Measurements from ENCODE around the gene CYP2W1. TPM values are rescaled to one million over a fixed set of nuclear protein-coding genes. Genes with fewer than 3 reads are reported as not detected.

Gene CYP2W1
- total RNA-seq, 1 donor from 2014 or later, result not detected

GRCh38 chr7:986766-987751, 4.1 kb downstream of the CYP2W1 start:
- TF ChIP-seq, protein P1, sequence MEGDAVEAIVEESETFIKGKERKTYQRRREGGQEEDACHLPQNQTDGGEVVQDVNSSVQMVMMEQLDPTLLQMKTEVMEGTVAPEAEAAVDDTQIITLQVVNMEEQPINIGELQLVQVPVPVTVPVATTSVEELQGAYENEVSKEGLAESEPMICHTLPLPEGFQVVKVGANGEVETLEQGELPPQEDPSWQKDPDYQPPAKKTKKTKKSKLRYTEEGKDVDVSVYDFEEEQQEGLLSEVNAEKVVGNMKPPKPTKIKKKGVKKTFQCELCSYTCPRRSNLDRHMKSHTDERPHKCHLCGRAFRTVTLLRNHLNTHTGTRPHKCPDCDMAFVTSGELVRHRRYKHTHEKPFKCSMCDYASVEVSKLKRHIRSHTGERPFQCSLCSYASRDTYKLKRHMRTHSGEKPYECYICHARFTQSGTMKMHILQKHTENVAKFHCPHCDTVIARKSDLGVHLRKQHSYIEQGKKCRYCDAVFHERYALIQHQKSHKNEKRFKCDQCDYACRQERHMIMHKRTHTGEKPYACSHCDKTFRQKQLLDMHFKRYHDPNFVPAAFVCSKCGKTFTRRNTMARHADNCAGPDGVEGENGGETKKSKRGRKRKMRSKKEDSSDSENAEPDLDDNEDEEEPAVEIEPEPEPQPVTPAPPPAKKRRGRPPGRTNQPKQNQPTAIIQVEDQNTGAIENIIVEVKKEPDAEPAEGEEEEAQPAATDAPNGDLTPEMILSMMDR (conservative IDR thresholded peaks at IDR 0.05; ENCODE audit: low read depth, low read length), result no peak
- no peak overlapping the region for H3K4me3 ChIP-seq (ENCODE audit: low read depth, low read length)
- no peak for DNase-seq (ENCODE audit: low read depth)

GRCh38 chr7:987909-988308, 4.9 kb downstream of the CYP2W1 start:
- H3K4me3 ChIP-seq (ENCODE audit: low read depth, low read length), result no peak overlapping the region
- TF ChIP-seq, protein P1 (conservative IDR thresholded peaks at IDR 0.05; ENCODE audit: low read depth, low read length), result no peak
- no peak for DNase-seq (ENCODE audit: low read depth)

- H3K4me3 ChIP-seq (ENCODE audit: low read depth, low read length), result no peak overlapping the region
- DNase-seq (ENCODE audit: low read depth), result no peak
- TF ChIP-seq, protein P1 (conservative IDR thresholded peaks at IDR 0.05; ENCODE audit: low read depth, low read length), result no peak
These were observed 5.5 kb downstream of the CYP2W1 start for GRCh38 chr7:988426-988911.

DNA sequence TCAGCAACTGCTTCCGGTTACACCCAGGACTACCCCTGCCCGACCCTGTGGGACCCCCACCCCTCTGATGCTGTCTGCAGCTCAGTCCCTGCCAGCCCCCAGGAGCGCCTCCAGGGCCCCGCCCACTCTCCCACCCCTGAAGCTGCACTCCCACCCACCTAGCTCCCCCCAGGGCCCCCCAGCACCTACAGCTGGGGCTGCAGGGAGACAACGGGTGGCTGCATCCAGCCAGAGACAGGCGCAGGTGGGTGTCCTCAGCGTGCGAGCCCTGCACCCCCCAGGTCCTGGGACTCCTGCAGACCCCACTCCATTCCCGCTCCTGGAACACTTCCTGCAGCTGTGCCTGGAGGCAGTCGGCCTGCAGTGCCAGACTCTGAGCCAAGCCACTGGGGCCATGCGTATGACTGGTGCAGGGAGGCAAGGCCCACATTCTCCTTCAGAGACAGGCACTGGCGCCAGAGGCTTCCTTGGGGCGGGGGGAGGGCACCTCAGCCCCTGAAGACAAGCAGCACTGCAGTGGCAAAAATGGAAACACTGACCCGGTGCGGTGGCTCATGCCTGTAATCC, 6.1 kb downstream of the CYP2W1 start:
- H3K4me3 ChIP-seq (ENCODE audit: low read depth, low read length), result no peak overlapping the region
- TF ChIP-seq, protein P1 (conservative IDR thresholded peaks at IDR 0.05; ENCODE audit: low read depth, low read length), result no peak
- DNase-seq (ENCODE audit: low read depth), result no peak

DNA sequence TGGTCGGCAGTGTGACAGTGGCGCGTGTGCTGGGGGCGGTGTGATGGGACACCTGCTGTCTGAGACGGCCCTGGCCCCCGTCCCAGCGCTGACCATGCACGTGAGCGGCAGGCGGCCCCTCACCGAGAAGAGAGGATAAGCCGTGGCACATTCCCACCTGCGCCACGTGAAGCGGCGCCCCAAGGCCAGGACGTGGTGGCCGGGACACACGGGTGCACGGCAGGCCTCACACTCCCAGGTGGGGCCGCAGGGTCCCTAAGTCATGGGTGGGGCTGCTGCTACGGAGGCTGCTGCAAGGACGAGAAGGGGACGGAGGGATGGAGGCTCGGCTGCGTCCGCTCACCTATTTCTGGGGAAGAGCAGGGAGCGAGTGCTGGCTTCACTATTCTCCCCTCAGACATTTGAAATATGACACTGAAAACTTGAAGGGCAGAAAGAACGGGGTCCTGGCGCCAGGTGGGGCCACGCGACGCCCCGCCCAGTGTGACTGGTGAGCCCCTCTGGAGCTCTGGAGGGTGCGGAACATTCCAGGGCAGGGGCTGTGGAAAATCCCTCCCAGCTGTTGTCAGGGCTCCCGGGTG, 7.5 kb downstream of the CYP2W1 start:
- no peak overlapping the region for H3K4me3 ChIP-seq (ENCODE audit: low read depth, low read length)
- no peak for DNase-seq (ENCODE audit: low read depth)
- TF ChIP-seq, protein P1 (conservative IDR thresholded peaks at IDR 0.05; ENCODE audit: low read depth, low read length), result no peak

GRCh38 chr7:990933-991728, 8.2 kb downstream of the CYP2W1 start:
- DNase-seq (ENCODE audit: low read depth), result no peak
- TF ChIP-seq, protein P1 (conservative IDR thresholded peaks at IDR 0.05; ENCODE audit: low read depth, low read length), result no peak
- H3K4me3 ChIP-seq (ENCODE audit: low read depth, low read length), result no peak overlapping the region

Data from epithelial cell of proximal tubule (primary cell).